Nucleus accumbens (tissue), 56 donors: ENCODE measurements around the gene ABI3.
"Not testable (repeated sequence)": the region's sequence is repeated elsewhere in the genome, so short reads cannot be mapped to it uniquely, and the experiment has no call there.

Source experiments
- DNase-seq, 56 donors: peaks; one replicate each; lab custom pipeline; 2025; lab: John Stamatoyannopoulos, UW

ABI3 gene

DNA sequence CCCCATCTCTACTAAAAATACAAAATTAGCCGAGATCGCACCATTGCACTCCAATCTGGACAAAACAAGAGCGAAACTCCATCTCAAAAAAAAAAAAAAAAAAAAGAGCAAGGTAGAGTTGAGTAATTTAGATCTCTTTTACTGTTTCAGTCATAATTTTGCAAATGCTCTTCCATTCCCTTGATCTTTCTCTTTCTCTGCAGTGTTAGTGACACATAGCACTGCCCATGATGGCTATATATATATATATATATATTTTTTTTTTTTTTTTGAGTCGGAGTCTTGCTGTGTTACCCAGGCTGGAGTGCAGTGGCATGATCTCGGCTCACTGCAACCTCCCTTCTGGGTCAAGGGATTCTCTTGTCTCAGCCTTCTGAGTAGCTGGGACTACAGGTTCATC lies 32.3 kb downstream of the ABI3 start:
- no peak for DNase-seq

DNA sequence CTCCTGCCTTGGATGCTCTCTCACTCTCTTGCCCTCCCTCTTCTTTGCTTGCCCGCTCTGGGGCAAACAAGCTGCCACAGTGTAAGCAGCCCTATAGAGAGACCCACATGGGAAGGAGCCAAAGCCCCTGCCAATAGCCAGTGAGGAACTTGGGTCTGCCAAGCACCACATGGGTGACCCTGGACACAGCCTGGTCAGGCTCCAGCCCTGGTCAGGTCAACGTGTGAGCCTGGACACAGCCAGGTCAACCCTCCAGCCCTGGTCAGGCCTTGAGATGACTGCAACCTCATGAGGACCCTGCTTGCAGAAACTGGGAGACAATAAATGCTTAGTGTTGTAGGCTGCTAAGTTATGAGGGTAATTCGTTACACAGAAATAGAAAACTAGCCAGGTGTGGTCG lies 34.3 kb downstream of the ABI3 start:
- DNase-seq: no peak

DNA sequence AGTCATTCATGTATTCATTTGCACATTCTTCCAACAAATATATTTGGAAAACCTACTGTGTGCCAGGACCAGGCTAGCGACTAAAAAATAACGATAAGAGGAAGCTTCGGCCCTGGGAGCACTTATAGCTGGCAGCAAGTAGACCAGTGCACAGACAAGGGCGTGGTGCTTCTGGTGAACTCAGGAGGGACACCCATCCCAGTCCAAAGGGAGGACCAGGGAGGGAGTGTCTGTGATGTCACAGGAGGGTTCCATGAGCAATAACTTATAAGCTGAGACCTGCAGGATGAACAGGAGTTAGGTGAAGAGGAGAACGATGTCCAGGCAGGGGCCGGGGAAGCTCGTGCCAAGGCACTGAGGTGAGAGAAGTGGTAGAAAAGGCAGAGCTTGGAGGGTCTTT lies 37.4 kb downstream of the ABI3 start:
- no peak for DNase-seq

DNA sequence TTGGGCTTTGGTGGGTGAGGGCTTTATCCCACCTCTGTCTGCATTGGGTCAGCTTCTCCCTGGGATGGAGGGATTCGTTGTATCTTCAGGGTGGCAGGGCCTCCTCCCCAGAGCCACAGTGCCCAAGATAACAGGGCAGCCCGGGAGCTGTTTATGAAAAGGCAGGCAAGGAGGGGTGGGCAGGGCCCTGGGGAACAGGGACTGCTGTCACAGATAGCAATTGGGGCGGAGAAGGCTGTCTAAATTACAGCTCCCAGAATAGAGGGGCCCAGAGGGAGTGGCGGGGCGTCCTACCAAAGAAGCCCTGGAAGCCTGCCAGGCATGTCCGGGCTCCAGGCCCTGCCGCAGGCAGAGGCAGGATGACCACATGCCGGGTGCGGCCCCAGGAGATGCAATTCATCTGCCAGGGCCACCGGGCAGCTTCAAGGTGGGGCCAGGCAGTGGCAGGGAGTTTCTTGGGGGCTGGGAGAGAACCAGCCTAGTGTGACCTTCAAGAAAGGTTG lies 38.8 kb downstream of the ABI3 start:
- DNase-seq: peak in 2 of 56 donors; percentile 6 to 13

DNA sequence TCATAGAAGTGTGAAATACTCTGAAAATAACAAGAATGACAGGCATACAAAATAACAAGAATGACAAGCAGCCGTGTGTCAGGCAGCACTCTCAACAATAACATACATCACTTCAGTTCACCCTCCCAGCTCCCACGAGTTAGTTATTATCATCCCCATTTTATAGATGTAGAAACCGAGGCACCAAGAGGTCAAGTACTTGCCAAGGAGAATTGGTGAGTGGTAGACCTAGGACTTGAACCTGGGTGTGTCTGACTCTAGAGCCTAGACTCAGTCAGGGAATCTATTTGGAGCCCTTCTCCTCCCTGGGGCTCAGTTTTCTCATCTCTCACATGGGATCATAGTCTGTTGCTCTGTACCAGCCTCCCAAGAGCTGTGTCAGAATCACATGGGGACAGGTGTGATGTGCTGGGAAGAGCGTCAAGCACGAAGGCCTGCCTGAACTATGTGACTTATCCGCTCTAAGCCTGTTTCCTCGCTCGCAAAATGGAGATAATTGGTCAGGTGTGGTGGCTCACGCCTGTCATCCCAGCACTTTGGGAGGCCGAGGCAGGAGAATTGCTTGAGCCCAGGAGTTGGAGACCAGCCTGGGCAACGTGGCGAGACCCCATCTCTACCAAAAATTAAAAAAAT lies 39.5 kb downstream of the ABI3 start:
- DNase-seq: no peak

DNA sequence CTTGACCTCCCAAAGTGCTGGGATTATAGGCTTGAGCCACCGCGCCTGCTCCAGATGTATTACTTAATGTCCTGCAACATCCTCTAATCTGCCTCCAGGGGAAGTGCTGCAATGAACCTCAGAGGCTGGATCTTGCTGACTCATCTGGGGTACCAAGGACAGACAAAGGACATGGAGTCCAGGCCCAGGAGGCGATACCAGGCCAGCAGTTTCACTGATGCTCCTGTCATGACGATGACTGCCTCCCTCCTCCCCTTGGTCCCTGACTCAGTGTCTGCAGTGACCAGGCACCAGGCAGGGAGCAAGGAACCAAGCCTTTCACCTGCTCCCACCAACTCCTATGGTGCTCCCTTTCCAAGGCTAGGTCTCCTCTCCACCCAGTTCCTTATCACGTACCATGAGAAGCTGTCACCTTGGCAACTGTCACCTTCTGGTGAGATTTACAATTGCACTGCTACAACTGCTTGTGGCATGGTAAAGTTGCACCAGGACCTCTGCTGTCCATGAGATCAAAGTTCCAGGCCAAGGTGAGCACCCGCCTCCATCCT lies 41.7 kb downstream of the ABI3 start:
- DNase-seq: no peak

DNA sequence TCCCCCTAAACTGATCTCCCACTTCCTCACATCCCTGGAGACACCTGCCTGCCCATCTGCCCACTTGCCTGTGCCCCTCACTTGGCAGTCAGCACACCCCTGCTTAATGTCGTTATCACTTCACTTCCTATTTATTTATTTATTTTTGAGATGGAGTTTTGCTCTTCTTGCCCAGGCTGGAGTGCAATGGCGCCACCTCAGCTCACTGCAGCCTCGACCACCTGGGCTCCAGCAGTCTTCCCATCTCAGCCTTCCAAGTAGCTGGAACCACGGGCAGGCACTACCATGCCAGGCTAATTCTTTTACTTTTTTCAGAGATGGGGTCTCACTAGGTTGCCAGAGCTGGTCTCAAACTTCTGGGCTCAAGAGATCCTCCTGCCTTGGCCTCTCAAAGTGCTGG lies 43.6 kb downstream of the ABI3 start:
- DNase-seq: no peak

DNA sequence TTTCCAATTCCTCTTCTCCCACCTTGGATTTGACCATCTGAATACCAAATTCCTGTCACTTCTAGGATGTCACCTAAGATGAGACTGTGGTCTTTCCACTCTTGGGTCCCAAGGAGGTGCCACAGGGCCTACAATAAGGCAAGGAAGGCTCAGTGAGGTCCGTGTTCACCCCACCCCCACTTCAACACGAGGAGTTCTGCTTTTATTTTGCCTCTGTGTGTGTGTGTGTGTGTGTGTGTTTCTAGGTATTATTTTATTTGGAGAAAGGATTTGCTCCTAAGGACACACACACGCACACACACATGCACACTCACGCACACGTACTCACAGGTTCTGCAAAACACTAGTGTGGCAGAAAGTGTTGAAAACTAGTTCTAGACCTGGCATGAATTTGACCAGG lies 44.6 kb downstream of the ABI3 start:
- no peak for DNase-seq

DNA sequence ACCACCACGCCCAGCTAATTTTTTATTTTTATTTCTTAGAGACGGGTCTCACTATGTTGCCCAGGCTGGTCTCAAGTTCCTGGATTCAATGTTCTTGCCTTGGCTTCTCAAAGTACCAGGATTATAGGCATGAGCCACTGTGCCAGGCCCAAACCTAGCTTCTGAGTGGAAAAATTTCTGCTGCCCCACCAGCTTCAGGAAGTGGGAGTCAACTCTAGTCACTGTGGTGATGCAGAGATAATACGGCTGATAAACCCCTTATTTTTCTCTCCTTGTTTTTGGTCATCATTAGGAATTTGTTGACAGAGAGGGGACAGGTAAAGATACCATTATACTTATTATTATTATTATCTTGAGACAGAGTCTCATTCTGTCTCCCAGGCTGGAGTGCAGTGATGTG lies 47.9 kb downstream of the ABI3 start:
- no peak for DNase-seq

DNA sequence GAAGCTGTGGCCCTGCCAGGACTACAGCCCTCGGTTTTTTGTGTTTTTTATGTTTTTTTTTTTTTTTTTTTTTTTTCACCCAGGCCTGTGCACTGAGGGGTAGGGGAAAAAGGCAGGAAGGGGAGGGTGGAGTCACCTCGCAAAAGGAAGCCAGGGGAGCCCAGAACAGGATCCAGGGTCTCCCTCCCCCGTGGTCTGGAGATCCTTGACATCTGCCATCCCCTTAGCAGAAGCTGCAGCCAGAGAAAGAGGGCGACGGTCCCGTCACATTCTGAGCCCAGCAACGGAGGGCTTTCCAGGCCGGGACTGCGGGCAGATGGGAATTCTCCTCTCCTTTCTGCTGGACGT lies 49.1 kb downstream of the ABI3 start:
- DNase-seq: no peak

DNA sequence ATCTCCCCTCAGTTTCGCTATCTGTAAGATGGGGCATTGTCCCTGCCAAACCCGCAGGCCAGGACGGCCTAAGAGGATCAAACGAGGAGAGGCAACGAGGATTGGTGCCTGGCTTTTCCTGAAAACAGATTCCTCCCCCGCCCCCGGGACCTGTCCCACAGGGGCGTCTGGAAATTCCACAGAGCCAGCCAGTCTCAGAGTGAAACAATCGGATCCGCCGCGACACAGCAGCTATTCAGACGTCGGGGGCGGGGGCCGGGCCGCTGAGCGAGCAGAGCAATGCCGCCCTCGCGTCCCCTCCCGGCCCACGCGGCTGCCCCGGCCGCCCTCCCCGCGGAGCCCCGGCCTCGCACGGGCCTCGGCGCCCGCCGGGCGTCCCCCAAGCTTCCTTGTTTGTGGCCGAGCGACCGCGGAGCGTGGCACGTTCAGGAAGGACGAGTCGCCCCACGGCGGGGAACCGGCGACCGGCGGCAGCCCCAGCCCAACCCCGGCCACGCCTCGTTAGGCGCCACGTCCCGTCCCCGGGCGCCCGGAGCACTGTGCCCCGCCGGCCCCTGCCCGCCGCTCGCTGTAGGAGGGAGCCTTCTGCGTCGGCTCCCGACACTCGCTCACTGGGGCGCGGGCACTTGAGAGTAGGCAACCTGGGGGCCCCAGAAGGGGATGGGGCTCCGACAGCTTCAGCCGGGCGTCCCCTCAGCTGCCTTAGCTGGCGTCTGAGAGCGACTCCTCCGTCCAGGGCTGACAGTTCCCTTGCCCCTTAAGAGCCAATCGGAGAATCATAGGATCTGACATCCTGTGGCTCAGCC lies 49.7 kb downstream of the ABI3 start:
- peak in 16 of 56 donors; percentile 2 to 52 (median 8) for DNase-seq

DNA sequence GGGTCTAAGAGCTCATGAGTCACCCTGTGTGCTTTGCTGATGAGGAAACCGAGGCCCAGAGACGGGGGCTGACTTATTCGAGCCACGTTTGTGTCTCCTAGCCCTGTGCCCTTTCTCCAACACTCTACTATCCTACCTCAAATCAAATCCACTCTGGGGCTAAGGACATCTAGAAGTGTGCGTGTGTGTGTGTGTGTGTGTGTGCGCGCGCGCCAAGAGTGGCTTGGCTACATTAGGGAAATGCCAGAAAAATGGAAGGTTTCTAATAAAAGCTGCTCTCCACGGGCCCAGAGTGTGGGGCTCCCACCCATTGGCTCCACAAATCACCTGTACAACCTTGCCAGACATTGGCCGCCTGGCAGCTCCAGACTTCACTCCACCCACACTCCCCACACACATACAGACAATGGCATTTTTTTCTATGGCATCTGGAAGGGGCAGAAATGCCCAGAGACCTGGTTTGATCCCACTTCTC lies 50.3 kb downstream of the ABI3 start:
- peak in 1 of 56 donors; percentile 20 for DNase-seq

DNA sequence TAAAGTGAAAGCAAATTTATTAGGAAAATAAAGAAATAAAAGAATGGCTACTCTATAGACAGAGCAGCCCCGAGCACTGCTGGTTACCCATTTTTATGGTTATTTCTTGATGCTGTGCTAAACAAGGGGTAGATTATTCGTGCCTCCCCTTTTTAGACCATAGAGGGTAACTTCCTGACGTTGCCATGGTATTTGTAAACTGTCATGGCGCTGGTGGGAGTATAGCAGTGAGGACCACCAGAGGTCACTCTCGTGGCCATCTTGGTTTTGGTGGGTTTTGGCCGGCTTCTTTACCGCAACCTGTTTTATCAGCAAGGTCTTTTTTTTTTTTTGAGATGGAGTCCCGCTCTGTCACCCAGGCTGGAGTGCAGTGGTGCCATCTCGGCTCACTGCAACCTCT lies 51.0 kb downstream of the ABI3 start:
- not testable (repeated sequence) for DNase-seq

DNA sequence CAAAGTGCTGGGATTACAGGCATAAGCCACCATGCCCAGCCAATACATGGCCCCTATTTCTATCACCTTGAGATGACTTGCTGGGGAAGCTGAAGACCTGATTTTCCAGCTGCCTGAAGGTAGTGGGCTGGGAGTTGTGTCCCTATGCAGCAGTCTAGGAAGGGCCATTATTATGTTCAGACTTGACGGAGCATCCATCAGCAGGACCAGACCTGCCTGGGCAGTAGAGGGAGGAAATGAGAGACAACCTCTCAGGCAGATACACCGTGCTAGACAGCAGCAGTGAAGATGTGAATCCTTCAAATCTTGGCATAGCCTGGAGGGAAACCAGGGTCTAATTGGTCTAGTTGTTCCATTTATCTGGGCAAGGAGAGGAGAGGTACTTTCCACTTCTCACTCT lies 55.7 kb downstream of the ABI3 start:
- no peak for DNase-seq

DNA sequence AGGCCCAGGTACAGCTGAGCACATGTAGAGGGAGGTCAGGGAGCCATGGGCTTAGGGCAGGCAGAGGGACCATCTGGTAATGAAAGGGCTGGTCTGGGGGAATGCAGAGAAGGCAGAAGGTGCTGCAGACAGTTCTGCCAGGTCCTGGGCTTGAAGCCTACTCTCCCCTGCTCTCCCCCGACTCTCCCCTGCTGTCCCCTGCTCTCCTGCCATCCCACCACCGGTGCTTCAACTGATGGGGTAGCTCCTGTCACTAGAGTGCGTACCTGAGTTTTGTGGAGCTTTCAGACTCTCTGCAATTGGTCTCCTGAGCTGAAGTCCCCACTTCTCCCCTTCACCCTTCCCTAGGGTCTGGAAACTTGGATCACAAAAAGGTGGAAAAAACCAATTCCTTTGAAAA lies 57.4 kb downstream of the ABI3 start:
- DNase-seq: no peak

DNA sequence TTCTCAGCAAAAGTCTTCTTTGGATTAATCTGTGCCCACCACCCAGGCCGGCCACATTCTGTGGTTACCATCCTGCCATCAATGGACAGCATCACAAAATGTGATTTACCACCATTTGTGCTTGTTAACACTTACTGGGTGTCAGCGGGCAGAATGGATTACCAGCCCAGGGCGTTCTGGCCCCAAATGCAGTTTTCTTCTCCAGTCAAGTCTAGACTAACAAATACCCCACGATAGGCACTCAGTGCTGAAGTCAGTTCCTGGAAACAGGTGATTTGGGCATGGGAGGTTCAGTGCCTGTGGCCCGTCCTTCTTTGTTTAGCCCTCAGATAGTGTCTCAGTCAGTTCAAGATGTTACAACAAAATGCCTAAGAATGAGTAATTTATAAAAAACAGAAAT lies 58.8 kb downstream of the ABI3 start:
- no peak for DNase-seq
